ENCODE measurements around the gene AGPAT2.
"Not testable (repeated sequence)": the region's sequence is repeated elsewhere in the genome, so short reads cannot be mapped to it uniquely, and the experiment has no call there.

Gene AGPAT2

DNA sequence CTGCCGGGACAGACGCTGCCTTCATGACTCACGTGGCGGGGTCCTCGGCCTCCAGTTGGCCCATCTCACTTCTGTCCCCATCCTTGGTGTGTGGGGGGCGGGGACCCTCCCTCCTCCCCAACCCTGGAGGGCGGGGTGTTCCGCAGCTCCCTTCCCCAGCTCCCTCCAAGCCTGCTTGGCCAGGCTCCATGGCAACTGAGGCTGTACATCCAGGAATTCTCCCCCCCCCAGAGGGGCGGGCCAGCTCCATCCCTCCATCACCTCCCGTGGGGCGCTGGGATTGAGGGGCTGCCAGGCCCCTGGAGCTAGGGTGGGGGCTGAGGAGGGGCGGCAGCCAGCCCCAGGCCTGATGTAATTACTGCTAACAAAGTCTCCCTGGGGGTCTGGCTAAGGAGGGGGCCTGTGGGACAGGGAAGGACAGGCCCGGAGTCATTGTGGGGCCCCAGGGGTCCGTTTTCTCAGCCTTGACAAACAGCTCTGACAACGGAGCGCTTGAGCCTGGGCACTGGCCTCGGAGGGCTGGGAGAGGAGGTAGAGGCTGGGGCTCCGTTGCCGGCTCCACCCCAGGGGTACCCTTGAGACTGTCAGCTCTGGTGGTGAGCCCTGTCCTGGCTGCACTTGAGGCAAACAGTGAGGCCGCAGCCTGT, 33.1 kb upstream of the AGPAT2 start:
- DNase-seq (ENCODE audit: low spot score) = no peak

DNA sequence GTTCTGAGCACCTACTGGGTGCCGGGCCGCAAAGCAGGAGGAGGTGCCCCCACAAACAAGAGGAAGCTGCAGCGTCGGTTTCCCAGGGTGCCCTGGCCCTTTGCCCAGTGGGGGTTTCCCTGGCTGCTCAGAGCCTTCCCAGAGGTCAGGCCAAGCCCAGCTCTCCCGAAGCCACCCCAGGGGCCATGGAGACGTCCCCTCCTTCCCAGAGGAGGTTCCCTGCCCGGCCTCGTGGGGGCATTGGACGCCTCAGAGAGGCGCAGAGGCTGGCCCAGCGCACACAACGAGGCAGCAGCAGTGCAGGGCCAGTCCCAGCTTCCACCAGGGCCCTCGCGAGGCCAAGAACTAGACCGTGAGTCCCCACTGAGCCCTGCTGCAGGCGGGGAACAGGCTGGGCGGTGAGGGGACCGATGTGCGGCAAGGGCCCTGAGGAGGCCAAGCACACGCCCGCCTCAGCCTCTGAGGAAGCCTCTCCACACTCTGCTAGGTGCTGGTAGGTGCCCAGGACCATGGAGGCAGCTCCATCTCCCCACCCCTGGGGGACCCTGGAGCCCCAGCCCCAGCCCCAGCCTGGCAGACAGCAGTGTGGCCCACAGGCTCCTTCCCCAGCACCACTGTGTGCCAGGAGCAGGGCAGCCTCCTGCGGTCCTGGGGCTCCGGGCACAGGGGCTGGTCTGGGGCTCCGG, 32.1 kb upstream of the AGPAT2 start:
- DNase-seq (ENCODE audit: low spot score) = no peak

DNA sequence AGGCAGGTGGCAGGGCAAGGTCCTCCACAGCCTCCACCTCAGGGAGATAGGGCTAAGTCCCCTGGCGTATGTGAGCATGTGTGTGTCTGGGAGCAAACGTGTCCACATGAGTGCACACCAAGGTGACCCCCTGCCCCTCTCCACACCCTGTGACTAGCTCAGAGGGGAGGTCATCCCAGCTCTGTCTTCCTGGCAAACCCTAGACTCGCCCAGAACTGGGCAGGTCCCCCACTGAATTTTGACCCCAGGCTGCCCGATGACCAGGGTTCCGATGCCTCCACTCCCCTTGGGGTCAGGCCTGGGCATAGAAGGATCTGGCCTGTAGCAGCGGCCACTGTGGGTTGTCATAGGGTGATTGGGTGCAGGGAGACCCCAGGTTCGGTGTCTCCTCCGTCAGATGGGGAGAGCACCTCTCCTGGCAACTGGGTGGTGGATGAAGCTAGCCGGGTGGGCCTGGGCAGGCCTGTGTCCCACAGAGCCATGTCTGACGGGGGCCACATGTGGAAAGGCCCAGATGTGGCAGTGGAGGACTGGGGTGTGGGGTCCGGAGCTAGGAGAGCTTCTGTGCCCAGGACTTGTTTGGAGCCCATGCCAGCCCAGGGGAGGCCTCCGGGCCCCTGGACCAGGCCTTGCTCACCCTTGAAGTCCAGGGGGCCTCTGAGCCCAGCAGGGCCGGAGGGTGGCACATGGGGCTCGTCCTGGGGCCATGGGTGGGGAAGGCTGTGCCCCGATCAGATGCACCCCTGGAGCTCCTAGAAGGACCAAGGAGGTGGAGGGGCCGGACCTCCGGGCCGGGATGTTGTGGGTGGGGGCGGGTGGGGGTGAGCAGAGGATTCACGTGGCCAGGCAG, 31.3 kb upstream of the AGPAT2 start:
- DNase-seq (ENCODE audit: low spot score) = no peak

DNA sequence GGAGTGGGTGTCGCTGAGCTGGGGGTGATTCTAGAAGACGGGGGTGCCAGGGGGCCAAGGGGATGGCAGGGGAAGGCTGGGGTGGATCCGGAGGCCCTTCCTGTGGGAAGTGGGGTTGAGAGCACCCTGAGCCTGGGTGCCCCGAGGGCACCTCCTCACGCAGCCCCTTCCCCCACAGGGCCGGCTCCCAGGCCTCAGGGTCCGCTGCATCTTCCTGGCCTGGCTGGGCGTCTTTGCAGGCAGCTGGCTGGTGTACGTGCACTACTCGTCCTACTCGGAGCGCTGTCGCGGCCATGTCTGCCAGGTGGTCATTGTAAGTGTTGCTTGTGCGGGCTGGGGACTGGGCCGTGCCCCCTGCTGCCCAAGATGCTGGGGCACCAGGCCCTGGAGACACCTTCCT, 30.1 kb upstream of the AGPAT2 start:
- DNase-seq (ENCODE audit: low spot score) = no peak

DNA sequence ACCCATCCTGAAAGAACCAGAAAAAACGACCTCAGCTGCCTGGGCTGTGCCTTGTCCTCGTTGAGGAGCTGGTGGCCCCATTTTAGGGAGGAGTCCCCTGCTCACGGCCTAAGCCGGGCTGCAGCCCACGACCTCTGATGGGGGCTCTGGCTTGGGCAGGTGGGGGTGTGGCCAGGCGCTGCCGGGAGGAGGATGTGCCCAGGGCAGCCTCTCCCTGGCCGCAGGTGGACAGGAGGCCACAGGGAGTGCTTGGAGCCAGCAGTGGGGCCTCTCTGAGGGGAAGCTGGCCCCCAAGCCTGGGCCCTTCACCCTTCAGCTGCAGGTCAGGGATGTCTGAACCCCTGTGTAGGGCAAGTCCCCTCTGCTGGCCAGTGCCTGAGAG, 27.6 kb upstream of the AGPAT2 start:
- DNase-seq (ENCODE audit: low spot score) = no peak

DNA sequence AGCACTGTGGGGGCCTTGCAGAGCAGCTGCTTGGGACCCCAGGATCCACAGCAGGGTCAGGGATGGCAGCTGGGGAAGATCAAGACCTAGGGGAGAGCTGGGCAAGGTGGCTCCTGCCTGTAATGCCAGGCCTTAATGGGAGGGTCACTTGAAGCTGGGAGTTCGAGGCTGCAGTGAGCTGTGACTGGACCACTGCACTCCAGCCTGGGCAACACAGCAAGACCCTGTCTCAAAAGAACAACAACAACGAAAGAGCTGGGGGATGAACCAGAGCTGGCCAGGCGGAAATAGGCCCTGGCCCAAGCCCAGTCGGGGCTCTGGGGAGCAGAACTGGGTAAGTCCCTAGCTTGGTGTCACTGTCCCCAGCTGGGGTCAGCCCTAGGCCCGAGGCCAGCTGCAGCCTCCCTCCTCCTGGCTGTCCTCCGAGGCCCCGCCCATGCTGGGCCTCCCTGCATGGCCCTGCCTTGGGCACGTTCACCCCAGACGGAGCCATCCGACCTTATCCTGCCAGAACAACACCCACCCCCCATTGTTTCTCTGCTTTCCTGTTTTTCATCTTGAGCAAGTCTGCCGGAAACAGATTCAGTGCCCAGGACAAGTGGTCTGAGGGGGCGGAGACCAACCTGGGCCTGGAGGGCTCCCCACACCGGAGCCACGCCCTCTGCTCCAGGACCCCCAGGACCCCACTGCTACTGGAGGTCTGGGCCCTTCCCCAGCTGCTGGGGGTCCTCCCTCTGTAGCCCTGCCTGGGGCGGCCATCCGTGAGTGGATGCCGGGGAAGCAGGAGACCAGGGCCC, 27.0 kb upstream of the AGPAT2 start:
- DNase-seq (ENCODE audit: low spot score) = no peak

DNA sequence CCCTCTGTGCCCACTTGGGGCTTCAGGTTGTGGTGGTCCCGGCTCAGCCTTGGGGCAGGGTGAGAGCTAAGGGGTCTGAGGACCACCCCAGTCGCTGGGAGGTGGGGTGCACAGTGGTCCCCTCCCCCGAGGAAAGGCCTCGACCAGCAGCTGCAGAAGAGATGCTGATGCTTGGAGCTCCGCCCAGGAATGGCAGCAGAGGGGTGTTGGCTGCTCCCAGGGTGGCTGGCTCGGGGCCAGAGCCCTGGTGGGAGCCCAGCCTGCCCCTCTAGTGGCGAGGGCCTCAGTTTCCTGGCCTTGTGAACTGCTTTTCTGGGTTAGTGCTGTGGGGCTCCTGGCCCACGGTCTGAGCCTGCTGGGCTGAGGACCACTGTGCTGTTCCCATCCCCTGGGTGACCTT, 26.3 kb upstream of the AGPAT2 start:
- DNase-seq (ENCODE audit: low spot score) = no peak

DNA sequence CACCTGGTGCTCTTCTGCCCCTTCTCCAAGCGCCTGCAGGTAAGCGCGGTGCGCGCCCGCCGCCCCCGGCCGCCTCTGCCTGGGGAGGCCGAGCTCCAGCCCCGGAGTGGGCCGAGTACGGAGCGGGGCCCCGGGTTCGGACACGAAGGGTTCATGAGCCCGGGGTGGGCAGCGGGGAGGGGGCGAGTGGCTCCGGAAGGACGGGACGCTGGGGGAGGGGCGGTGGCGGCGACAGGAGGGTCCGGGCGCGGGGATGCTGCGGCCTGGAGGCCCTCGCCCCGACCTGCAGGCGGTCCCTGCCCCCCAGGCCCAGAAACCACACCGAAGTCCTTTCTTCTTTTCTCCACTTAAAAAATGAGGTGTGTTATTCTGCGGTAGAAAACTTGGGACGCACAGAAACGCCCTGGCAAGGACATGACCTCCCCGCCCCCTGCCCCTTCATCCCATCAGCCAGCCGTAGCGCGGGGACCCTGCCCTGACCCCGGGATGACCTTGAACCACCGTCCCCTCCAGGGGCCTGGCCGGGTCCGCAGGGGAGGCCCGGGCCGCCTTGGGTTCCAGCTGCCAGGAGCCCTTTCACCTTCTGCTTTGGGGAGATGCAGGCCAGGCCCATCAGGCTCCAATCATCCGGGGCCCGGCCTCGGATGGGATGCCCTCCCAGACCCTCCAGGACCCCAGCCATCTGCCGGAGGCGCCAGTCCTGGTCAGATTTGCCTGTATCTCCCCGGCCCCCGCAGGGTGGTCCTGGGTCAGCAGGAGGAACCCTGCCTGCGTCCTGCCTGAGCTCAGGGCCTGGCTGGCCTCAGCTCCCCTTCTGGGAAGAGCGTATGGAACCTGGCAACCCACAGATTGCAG, 25.7 kb upstream of the AGPAT2 start:
- DNase-seq (ENCODE audit: low spot score) = no peak

DNA sequence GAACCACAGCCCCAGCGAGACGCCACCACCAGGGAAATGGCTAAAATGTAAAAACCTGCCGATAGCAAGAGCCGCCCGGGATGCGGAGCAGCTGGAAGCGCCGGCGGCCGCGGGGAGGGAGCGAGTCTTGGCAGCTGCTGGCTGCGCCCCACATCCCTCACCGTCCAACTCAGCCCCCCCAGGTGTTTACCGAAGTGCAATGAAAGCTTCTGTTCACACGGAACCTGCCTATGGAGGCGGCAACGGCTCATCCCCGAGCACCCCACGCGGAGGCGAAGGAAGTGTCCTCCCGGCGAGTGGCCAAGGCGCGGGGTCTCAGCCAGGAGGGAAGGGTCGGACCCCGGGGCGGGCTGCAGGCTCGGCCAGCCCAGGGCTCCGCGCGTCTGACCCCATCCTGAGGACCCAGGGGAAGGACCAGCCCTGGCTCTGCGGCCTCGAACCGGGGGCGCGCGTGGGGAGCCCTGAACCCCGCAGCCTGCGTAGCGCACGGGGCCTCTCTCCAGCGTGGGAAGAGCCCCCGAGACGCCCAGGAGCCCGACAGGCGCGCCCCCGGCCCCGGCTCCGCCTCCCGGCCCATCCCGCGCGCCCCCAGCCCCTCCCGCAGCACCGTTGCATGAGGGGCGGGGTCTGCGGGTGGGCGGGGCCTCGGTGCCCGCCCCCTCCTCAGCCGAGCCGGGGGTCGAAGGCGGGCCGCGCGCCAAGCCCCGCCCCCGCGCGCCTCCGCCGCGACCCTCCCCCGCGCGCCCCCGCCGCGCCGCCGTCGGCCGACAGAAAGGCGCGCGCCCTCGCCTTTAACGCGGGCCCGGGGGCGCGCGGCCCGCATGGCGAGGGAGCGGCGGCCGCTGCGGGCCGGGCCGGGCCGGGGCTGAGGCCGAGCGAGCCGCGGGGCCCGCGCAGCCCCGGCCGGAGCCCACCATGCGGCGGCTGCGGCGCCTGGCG, 24.8 kb upstream of the AGPAT2 start, which contains the start of gene DIPK1B:
DIPK1B (plus strand) TSS at position 822 of the 939 bp plus-strand sequence; CDS start at position 916, 94 bp downstream.
- no peak for DNase-seq (ENCODE audit: low spot score)

DNA sequence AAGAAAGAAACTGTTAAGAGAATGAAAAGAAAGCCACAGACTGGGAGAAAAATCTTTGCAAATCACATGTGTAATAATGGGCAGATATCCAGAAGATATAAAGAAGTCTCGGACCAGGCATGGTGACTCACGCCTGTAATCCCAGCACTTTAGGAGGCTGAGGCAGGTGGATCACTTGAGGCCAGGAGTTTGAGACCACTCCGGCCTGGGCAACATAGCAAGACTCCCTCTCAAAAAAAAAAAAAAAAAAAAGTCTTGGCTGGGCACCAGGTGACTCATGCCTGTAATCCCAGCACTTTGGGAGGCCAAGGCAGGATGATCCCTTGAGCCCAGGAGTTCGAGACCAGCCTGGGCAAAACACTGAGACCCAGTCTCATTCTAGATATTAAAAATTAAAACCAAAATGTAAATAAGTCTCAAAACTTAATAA, 24.0 kb upstream of the AGPAT2 start:
- not testable (repeated sequence) for DNase-seq (ENCODE audit: low spot score)

DNA sequence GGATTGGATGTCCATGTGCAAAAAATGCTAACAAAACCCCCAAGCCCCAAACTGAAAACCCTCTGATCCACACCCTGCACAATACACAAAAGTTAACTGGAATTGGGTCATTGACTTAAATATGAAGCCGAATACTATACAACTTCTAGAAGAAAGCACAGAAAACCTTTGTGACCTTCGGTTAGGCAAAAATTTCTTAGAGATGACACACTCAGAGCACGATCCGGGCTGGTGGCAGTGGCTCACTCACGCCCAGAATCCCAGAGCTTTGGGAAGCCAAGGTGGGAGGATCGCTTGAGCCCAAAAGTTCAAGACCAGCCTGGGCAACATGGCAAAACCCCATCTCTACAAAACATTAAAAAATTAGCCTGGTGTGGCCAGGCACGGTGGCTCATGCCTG, 23.3 kb upstream of the AGPAT2 start:
- DNase-seq (ENCODE audit: low spot score) = no peak

DNA sequence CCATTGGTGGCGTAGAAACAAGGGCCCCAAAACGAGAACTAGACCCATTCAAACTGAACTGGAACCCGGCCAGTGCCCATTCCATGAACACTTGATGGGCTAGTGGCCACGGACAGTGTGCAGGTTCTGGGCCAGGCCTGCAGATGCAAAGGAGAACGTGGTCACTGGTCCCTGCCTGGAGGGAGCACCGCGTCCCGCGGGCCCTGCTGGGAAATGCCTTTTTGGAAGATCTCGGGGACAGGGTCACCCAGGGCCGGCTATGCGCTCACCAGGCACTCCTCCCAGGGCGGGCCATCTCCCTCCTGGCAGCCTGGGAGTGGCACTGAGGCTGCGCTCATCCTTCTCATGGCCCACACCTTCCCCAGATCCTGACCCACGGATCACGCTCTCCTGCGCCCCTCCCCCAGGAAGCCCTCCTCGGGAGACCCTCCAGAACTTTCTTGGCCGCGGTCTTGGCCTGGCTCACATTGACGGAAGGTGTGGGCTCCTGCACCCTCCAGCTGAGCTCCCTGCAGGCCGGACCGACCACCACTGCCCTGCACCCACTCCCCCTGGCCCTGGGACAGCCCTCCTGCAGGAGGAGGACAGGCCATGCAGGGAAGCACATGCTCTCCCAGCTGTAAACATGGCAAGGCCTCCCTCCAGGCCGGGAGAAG, 22.3 kb upstream of the AGPAT2 start:
- no peak for DNase-seq (ENCODE audit: low spot score)

DNA sequence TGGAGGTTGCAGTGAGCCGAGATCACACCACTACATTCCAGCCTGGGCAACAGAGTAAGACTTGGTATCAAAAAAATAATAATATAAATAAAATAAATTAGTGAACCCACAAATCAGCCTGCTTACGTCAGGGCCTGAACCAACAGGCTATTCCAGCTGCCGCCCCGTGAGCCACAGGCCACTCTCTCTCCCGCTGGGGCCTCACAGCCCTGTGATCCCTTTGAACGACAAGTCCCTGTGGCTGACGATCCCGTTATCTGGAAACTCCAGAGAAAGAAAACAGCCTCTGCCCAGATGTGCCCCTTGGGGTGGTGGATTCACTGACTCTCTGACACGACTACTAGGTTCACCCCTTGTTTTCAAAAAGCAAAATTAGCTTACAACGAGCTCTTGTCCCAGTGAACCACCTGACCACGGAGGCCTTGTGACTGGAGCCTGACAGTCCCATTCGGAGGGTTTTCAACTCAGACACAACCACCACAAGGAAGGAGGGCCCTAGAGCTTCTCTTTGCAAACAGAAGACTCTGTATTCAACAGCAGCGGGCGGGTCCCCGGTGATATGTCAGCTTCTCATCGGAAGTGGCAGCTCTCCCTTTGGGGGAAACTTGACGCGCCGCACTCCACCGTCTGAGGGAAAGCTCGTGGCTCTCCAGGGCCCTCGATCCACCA, 20.7 kb upstream of the AGPAT2 start:
- DNase-seq (ENCODE audit: low spot score) = peak; percentile 48

DNA sequence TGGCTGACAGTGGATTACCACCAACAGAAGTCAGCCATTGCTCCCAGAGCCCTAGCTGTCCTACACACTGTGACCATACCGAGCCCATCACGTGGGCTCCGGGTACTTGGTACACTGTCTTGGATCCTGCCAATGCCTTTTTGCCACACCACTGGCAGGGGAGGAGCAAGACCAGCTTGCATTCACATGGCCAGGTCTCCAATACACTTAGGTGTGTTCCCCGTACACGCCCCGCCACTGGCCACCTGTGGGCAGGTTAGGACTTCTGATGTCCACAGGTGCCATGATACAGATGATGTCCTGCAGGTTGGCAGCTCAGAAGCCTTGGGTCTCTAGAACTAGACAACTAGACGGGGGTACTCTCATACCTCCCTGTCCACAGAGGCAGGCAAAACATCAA, 19.8 kb upstream of the AGPAT2 start:
- no peak for DNase-seq (ENCODE audit: low spot score)

DNA sequence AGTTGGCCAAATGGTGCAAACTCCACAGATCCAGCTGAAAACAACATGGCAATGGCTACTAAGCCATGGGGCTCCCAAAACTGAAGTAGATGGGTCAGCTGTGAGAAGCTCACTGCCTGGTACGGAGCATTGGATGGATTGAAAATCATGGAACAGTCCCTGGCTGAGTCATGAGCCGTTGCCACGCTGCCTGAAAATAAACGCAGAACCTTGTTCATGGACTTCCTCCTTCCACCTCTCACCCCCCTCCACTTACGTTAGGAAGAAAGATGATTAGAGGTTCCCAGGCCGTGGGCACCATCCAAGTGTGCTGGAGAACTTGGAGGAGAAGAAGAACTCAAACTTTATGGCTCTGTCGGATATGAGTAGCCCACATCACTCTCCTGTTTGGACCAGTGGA, 18.3 kb upstream of the AGPAT2 start:
- no peak for DNase-seq (ENCODE audit: low spot score)

DNA sequence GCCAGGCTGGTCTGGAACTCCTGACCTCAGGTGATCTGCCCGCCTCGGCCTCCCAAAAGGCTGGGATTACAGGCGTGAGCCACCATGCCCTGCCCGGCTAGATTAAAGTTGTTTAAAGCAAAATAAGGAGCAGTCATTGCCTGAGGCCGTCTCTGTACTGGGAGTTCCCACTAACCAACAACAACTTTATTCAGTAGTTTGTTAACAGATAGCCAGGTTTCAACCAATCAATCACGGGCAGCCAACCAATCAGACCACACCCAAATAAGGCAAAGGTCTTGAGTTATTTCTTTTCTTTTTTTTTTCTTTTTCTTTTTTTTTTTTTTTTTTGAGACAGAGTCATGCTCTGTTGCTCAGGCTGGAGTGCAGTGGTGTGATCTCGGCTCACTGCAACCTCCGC, 17.5 kb upstream of the AGPAT2 start:
- DNase-seq (ENCODE audit: low spot score) = not testable (repeated sequence)

DNA sequence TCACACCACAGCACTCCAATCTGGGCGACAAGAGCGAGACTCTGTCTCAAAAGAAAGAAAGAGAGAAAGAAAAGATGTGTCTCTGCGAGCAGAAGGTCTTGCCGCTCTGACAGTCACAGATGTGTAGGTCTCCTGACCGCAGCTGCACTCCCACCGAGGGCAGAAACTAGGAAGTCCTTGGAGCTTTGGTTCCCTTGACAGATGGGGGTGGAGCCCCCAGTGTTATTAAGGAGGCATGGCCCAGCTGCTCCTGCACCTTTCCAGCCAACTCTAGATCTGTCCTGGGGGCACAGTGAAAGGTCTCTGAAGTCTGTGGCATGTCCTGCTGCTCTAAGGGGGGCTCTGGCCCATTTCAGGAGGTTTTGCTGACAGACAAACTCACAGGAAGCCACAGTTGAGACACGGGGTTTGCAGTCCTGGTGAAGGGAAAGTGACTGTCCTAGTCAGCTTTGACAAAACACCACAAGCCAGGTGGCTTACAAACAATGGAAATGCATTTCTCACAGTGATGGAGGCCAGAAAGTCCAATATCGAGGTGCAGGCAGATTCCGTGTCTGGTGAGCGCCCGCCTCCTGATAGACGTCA, 16.1 kb upstream of the AGPAT2 start:
- DNase-seq (ENCODE audit: low spot score) = no peak

DNA sequence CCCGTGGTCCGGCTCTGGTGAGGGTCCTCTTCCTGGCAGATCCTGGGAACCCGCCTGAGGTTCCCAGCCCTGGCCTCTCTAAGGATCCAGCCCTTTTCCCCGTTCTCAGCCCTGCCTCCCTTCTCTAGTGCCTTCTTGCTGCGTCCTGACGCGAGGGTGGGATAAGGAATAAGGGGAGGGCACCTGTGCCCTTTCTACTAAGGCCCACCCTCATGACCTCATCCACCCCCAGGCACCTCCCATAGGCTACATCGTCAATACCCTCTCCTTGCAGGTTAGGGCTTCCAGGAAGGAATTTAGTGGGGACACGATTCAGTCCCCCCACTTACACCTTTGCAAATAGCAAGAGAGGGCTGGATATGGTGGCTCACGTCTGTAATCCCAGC, 14.4 kb upstream of the AGPAT2 start:
- DNase-seq (ENCODE audit: low spot score) = no peak

Measured in pons (tissue), 1 donor.